Small intestine (tissue), 7 donors: Measurements from ENCODE around the gene SH3BGRL2. TPM values are rescaled to one million over a fixed set of nuclear protein-coding genes. Genes with fewer than 3 reads are reported as not detected.
"Not testable (repeated sequence)": the region's sequence is repeated elsewhere in the genome, so short reads cannot be mapped to it uniquely, and the experiment has no call there.

Experiments used
- DNase-seq, 2 donors: peaks; one replicate each; pipeline versions ENCODE4 v3.0.0 to v3.0.0-alpha.2; 2013
- FAIRE-seq: peaks from 2 replicates; lab custom pipeline; 2012; peaks lifted over from hg19 to GRCh38; lab: Jason Lieb, UNC
- H3K27ac ChIP-seq, 3 donors: one replicate each; pipeline ENCODE4 v1.5.1; 2013; ENCODE audit warnings: low read length in 2 of 3, mild to moderate bottlenecking in 2 of 3, control low read depth in 1 of 3, inconsistent platforms in 1 of 3, low read depth in 1 of 3, moderate library complexity in 1 of 3
- H3K27me3 ChIP-seq, 3 donors: one replicate each; pipeline ENCODE4 v1.6.1; 2013; ENCODE audit warnings: low read length in 3 of 3, inconsistent platforms in 1 of 3; ENCODE audit not compliant: control insufficient read depth in 3 of 3, insufficient read depth in 3 of 3
- H3K36me3 ChIP-seq, 3 donors: one replicate each; pipeline ENCODE4 v1.6.1; 2013; ENCODE audit warnings: low read length in 3 of 3, inconsistent platforms in 1 of 3, low read depth in 1 of 3, mild to moderate bottlenecking in 1 of 3, moderate library complexity in 1 of 3; ENCODE audit not compliant: control insufficient read depth in 3 of 3, insufficient read depth in 2 of 3
- H3K4me1 ChIP-seq, 3 donors: one replicate each; pipeline ENCODE4 v1.6.1; 2013; ENCODE audit warnings: low read length in 2 of 3, inconsistent platforms in 1 of 3, low read depth in 1 of 3, mild to moderate bottlenecking in 1 of 3, moderate library complexity in 1 of 3; ENCODE audit not compliant: control insufficient read depth in 3 of 3, insufficient read depth in 2 of 3
- H3K4me3 ChIP-seq, 3 donors: one replicate each; pipeline ENCODE4 v1.5.1; 2013; ENCODE audit warnings: low read length in 3 of 3, control low read depth in 1 of 3, inconsistent platforms in 1 of 3, low read depth in 1 of 3, mild to moderate bottlenecking in 1 of 3, moderate library complexity in 1 of 3
- H3K9me3 ChIP-seq, 2 donors: one replicate each; pipeline ENCODE4 v1.6.1; 2013; ENCODE audit warnings: low read depth in 1 of 2, low read length in 1 of 2; ENCODE audit not compliant: control insufficient read depth in 2 of 2, insufficient read depth in 1 of 2
- WGBS, 3 donors: extraction: QIAGEN DNeasy Blood & Tissue Kit; methylation state at CpG; one replicate each; pipeline ENCODE4 v1.1.7; 2013; 5-methylcytosine and 5-hydroxymethylcytosine counted together
- polyA plus RNA-seq, 4 donors: library from polyadenylated mRNA; stranded (reverse) in 3 of 4; unstranded in 1 of 4; fragments of 200-250 nt in 3 of 4; fragments of 120-200 nt in 1 of 4; gene quantifications; one replicate each; pipeline versions ENCODE4 v1.2.1 to v1.2.3, GENCODE V29; 2013
- donor health status: healthy with polysubstance abuse.
- donor health status: control.
- donor health status: control.
- donor health status: Bipolar disorder and iron deficiency.
- donor health status: healthy.

SH3BGRL2 gene
- polyA plus RNA-seq, 4 donors: 31.9 to 54.6 (median 38.7) TPM

- H3K36me3 ChIP-seq: no peaks in the 10 kb centered on the region
- peaks cover 0 to 2% of the 10 kb centered on the region in 2 donors for H3K9me3 ChIP-seq
- H3K4me1 ChIP-seq: no peaks in the 10 kb centered on the region
- FAIRE-seq (no peak), DNase-seq (no peak)
- H3K27me3 ChIP-seq: no peaks in the 10 kb centered on the region
- H3K4me3 ChIP-seq: no peak overlapping the region
- 67 to 87% (median 78%) methylated on average over 1 of the region's 1 CpG for WGBS, 3 donors
- no peak overlapping the region for H3K27ac ChIP-seq
Measured at GRCh38 chr6:79657238-79657637, 26.1 kb downstream of the SH3BGRL2 start.

- not testable (repeated sequence) for H3K36me3 ChIP-seq, H3K27me3 ChIP-seq, FAIRE-seq, H3K27ac ChIP-seq, H3K4me3 ChIP-seq, H3K9me3 ChIP-seq
- DNase-seq: peak in 1 of 2 donors; percentile 48
- WGBS, 3 donors: 30 to 50% (median 32%) methylated on average over 6 of the region's 6 CpGs
- H3K4me1 ChIP-seq: peaks cover 0 to 15% (median 3%) of the 10 kb centered on the region in 3 donors
Measured at GRCh38 chr6:79663655-79664054, 32.5 kb downstream of the SH3BGRL2 start.

GRCh38 chr6:79665725-79666551 is 34.8 kb downstream of the SH3BGRL2 start:
- 47 to 62% (median 51%) methylated on average over 4 of the region's 4 CpGs for WGBS, 3 donors
- Histone ChIP-seq H3K4me1 (peaks cover 0 to 27% (median 7%) of the 10 kb centered on the region in 3 donors), H3K27ac (peak overlapping the region; percentile 19 to 34 (median 20)), H3K36me3 (peaks cover 0 to 9% (median 0%) of the 10 kb centered on the region in 3 donors), H3K9me3 (peaks cover 0 to 2% of the 10 kb centered on the region in 2 donors), H3K27me3 (no peaks in the 10 kb centered on the region), H3K4me3 (no peak overlapping the region)
- no peak for FAIRE-seq
- no peak for DNase-seq

- peaks cover 0 to 33% (median 7%) of the 10 kb centered on the region in 3 donors for H3K4me1 ChIP-seq
- H3K9me3 ChIP-seq: peaks cover 0 to 2% of the 10 kb centered on the region in 2 donors
- DNase-seq (no peak), FAIRE-seq (no peak)
- peaks cover 0 to 9% (median 0%) of the 10 kb centered on the region in 3 donors for H3K36me3 ChIP-seq
- no peaks in the 10 kb centered on the region for H3K27me3 ChIP-seq
- no peak overlapping the region for H3K27ac ChIP-seq
- no peak overlapping the region for H3K4me3 ChIP-seq
- 62 to 85% (median 71%) methylated on average over 1 of the region's 1 CpG for WGBS, 3 donors
Measured at GRCh38 chr6:79666634-79667033, 35.5 kb downstream of the SH3BGRL2 start.

- FAIRE-seq (no peak), DNase-seq (peak; percentile 45 to 51)
- Histone ChIP-seq H3K27me3 (no peaks in the 10 kb centered on the region), H3K27ac (peak overlapping the region in 2 of 3 donors; percentile 32 to 44), H3K9me3 (no peaks in the 10 kb centered on the region), H3K36me3 (peaks cover 0 to 9% (median 0%) of the 10 kb centered on the region in 3 donors), H3K4me3 (no peak overlapping the region), H3K4me1 (peaks cover 0 to 49% (median 9%) of the 10 kb centered on the region in 3 donors)
- 47 to 66% (median 52%) methylated on average over 5 of the region's 5 CpGs for WGBS, 3 donors
Measured at GRCh38 chr6:79668381-79668780, 37.3 kb downstream of the SH3BGRL2 start.

- no peaks in the 10 kb centered on the region for H3K9me3 ChIP-seq
- no peak overlapping the region for H3K4me3 ChIP-seq
- H3K27ac ChIP-seq: no peak overlapping the region
- FAIRE-seq (no peak), DNase-seq (no peak)
- whole genome bisulfite sequencing, 3 donors: 33 to 60% (median 38%) methylated on average over 1 of the region's 1 CpG
- H3K36me3 ChIP-seq: peaks cover 0 to 3% (median 0%) of the 10 kb centered on the region in 3 donors
- H3K27me3 ChIP-seq: no peaks in the 10 kb centered on the region
- peaks cover 0 to 53% (median 6%) of the 10 kb centered on the region in 3 donors for H3K4me1 ChIP-seq
Measured at GRCh38 chr6:79669766-79670165, 38.6 kb downstream of the SH3BGRL2 start.

- Histone ChIP-seq H3K9me3 (no peaks in the 10 kb centered on the region), H3K4me1 (peaks cover 0 to 52% (median 6%) of the 10 kb centered on the region in 3 donors), H3K27ac (peak overlapping the region; percentile 83 to 84 (median 84)), H3K27me3 (no peaks in the 10 kb centered on the region), H3K4me3 (no peak overlapping the region), H3K36me3 (peaks cover 0 to 3% (median 0%) of the 10 kb centered on the region in 3 donors)
- no peak for DNase-seq
- 83 to 86% (median 83%) methylated on average over 2 of the region's 2 CpGs for WGBS, 3 donors
- no peak for FAIRE-seq
Measured at GRCh38 chr6:79670789-79671188, 39.7 kb downstream of the SH3BGRL2 start.

GRCh38 chr6:79671600-79672266 is 40.6 kb downstream of the SH3BGRL2 start:
- WGBS, 3 donors: 7 to 30% (median 9%) methylated on average over 4 of the region's 4 CpGs
- Histone ChIP-seq H3K4me1 (peaks cover 0 to 45% (median 6%) of the 10 kb centered on the region in 3 donors), H3K36me3 (peaks cover 0 to 3% (median 0%) of the 10 kb centered on the region in 3 donors), H3K27me3 (no peaks in the 10 kb centered on the region), H3K9me3 (no peaks in the 10 kb centered on the region), H3K4me3 (no peak overlapping the region), H3K27ac (peak overlapping the region; percentile 83 to 91 (median 84))
- DNase-seq: peak; percentile 89 to 97
- FAIRE-seq: no peak
